GM23338 (cell line): ENCODE measurements around the gene CDH4.

ENCODE experiments used
- CTCF ChIP-seq, 2 experiments: fragments of 200-600 bp in 1 of 2; sonication (generic) in 1 of 2; conservative IDR thresholded peaks; 2 replicates each; pipeline versions ENCODE4 v1.5.1 to v1.6.1; 2016 to 2017; ENCODE audit warnings: antibody characterized with exemption in 2 of 2, low read depth in 2 of 2, mild to moderate bottlenecking in 2 of 2, moderate library complexity in 1 of 2
- EZH2phosphoT487 ChIP-seq: fragments of 200-600 bp; sonication (generic); IDR thresholded peaks from one replicate; pipeline ENCODE4 v1.8.1; 2018; ENCODE audit warnings: antibody characterized with exemption; ENCODE audit not compliant: unreplicated experiment
- REST ChIP-seq: IDR thresholded peaks from one replicate; pipeline ENCODE4 v1.6.1; 2018; ENCODE audit warnings: antibody characterized with exemption; ENCODE audit not compliant: unreplicated experiment
- STAT1 ChIP-seq: IDR thresholded peaks from one replicate; pipeline ENCODE4 v1.6.1; 2016; ENCODE audit warnings: antibody characterized with exemption; ENCODE audit not compliant: unreplicated experiment

- TF ChIP-seq STAT1 (no peak), CTCF (conservative IDR thresholded peaks at IDR 0.05; ENCODE audit: low read depth in 2 of 2) (no peak), REST (no peak), EZH2phosphoT487 (no peak)
Measured at GRCh38 chr20:61766921-61767610, 515.0 kb downstream of the CDH4 start.
